ENCODE results near the gene DIP2B.
"Not testable (repeated sequence)": the region's sequence is repeated elsewhere in the genome, so short reads cannot be mapped to it uniquely, and the experiment has no call there.

The DIP2B gene

GRCh38 chr12:50556273-50556672 is 51.5 kb downstream of the DIP2B start:
- no peak overlapping the region for H3K4me3 ChIP-seq (ENCODE audit: low read depth, low read length)
- no peak for DNase-seq (ENCODE audit: low read depth)
- TF ChIP-seq MAX (IDR thresholded peaks at IDR 0.05; ENCODE audit: low read depth, low read length) = no peak
- TF ChIP-seq MYC (IDR thresholded peaks at IDR 0.05; ENCODE audit: low read depth, low read length) = no peak
- TF ChIP-seq POLR2A (IDR thresholded peaks at IDR 0.05; ENCODE audit: extremely low read depth, insufficient read length) = no peak
- no peak for TF ChIP-seq CTCF (IDR thresholded peaks at IDR 0.05; ENCODE audit: low read depth, low read length)

DNA sequence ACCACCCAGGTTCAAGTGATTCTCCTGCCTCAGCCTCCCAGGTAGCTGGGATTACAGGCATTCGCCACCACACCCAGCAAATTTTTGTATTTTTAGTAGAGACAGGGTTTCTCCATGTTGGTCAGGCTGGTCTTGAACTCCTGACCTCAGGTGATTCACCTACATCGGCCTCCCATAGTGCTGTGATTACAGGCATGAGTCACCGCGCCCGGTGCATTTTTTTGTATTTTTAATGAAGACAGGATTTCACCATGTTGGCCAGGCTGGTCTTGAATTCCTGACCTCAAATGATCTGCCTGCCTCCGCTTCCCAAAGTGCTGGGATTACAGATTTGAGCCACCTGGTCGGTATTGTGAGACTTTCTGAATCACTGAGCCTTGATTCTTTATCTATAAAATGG is 52.0 kb downstream of the DIP2B start:
- not testable (repeated sequence) for DNase-seq (ENCODE audit: low read depth)

GRCh38 chr12:50557421-50557820 is 52.6 kb downstream of the DIP2B start:
- no peak overlapping the region for H3K4me3 ChIP-seq (ENCODE audit: low read depth, low read length)
- DNase-seq (ENCODE audit: low read depth) = no peak
- TF ChIP-seq MYC (IDR thresholded peaks at IDR 0.05; ENCODE audit: low read depth, low read length) (no peak), CTCF (IDR thresholded peaks at IDR 0.05; ENCODE audit: low read depth, low read length) (no peak), MAX (IDR thresholded peaks at IDR 0.05; ENCODE audit: low read depth, low read length) (no peak), POLR2A (IDR thresholded peaks at IDR 0.05; ENCODE audit: extremely low read depth, insufficient read length) (no peak)

More for the DNA sequence above, 52.0 kb downstream of the DIP2B start:
- not testable (repeated sequence) for H3K4me3 ChIP-seq (ENCODE audit: low read depth, low read length)

DNA sequence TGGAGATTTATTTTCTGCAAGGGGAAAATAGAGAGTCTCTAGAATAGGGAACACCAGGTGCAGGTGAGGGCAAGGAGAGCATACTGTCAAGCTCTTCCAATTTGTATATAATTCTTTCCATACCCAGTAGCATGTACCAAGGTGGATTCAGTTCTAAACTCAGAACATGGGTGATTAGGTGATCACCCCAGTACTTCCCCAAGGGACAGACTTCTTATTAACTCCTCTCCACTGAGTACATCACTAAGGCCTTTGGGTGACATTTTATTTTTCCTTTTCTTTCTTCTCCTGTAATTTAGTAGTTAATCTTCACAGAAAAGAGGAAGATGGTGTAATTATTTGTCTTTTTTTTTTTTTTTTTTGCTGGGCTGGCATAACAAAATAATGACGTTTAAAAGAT is 54.2 kb downstream of the DIP2B start:
- no peak for DNase-seq (ENCODE audit: low read depth)
- no peak overlapping the region for H3K4me3 ChIP-seq (ENCODE audit: low read depth, low read length)
- TF ChIP-seq MAX (IDR thresholded peaks at IDR 0.05; ENCODE audit: low read depth, low read length) (no peak), CTCF (IDR thresholded peaks at IDR 0.05; ENCODE audit: low read depth, low read length) (no peak), MYC (IDR thresholded peaks at IDR 0.05; ENCODE audit: low read depth, low read length) (no peak), POLR2A (IDR thresholded peaks at IDR 0.05; ENCODE audit: extremely low read depth, insufficient read length) (no peak)

DNA sequence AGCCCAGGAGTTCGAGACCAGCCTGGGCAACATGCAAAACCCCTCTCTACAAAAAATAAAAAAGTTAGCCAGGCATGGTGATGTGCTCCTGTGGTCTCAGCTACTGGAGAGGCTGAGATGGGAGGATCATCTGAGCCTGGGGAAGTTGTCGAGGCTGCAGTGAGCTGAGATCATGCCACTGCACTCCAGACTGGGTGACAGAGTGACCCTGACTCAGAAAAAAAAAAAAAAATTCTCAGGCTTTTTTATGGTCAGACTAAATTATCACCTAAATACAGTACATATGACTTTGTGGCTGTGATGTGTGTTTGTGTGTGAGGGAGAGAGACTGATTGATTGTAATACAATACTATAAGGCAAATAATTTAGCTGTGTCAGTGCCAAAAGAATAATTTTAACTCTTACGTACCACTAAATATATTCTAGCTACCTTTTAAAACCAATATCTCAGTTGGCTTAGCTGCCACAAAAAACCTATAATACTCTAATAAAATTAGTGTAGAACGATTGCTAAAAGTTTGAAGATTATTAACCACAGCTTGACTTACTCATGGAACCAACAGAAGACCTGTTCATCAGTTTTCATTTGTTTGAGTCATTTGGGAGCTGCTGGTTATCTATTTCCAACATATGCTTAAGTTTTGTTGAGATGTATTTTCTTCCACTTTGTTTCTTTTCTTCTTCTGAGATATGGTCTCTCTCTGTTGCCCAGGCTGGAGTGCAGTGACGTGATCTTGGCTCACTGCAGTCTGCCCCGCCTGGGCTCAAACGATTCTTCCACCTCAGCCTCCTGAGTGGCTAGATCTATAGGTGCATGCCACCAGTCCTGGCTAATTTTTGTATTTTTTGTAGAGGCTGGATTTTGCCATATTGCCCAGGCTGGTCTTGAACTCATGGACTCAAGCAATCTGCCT is 58.0 kb downstream of the DIP2B start:
- no peak for DNase-seq (ENCODE audit: low read depth)
- TF ChIP-seq MYC (IDR thresholded peaks at IDR 0.05; ENCODE audit: low read depth, low read length) (no peak), MAX (IDR thresholded peaks at IDR 0.05; ENCODE audit: low read depth, low read length) (no peak), POLR2A (IDR thresholded peaks at IDR 0.05; ENCODE audit: extremely low read depth, insufficient read length) (no peak), CTCF (IDR thresholded peaks at IDR 0.05; ENCODE audit: low read depth, low read length) (no peak)
- H3K4me3 ChIP-seq (ENCODE audit: low read depth, low read length) = no peak overlapping the region

- no peak for DNase-seq (ENCODE audit: low read depth)
- no peak overlapping the region for H3K4me3 ChIP-seq (ENCODE audit: low read depth, low read length)
- TF ChIP-seq CTCF (IDR thresholded peaks at IDR 0.05; ENCODE audit: low read depth, low read length) (no peak), MAX (IDR thresholded peaks at IDR 0.05; ENCODE audit: low read depth, low read length) (no peak), POLR2A (IDR thresholded peaks at IDR 0.05; ENCODE audit: extremely low read depth, insufficient read length) (no peak), MYC (IDR thresholded peaks at IDR 0.05; ENCODE audit: low read depth, low read length) (no peak)
Measured at GRCh38 chr12:50563434-50563787, 58.6 kb downstream of the DIP2B start.

Measured in NB4 (cell line).